K562 (cell line): ENCODE measurements around the gene RBM7. TPM values are rescaled to one million over a fixed set of nuclear protein-coding genes. Genes with fewer than 3 reads are reported as not detected.
A peak's percentile ranks its signal among the peaks of the same experiment; 100 is the strongest.

Experiments used
- ATAC-seq: fragments of 200-7000 bp; cut with Tn5 transposase; 3 replicates; pipeline ENCODE4 v1.9.1; 2020; ENCODE audit warnings: moderate library complexity
- BruUV-seq: library from RNA; stranded (reverse); fragments of 400-500 nt; replicated peaks from 2 replicates; lab custom pipeline; 2021; lab: Mats Ljungman, UMichigan
- CTCF ChIA-PET: fragments of 300-600 bp; formaldehyde crosslinking; extraction: SDS; loops from one replicate; lab custom pipeline; 2021; ENCODE audit warnings: low intra/inter-chr PET ratio; lab: Yijun Ruan, JAX
- POLR2A ChIA-PET: fragments of 300-600, 350-650 bp; sonication (Branson Sonifier 250); formaldehyde crosslinking; extraction: SDS; loops from one replicate; lab custom pipeline; 2021; ENCODE audit warnings: antibody characterized with exemption, inconsistent platforms; lab: Yijun Ruan, JAX
- DNase-seq, 4 experiments: peaks; one replicate each; pipeline versions ENCODE4 v3.0.0 to v3.0.0-alpha.2; 2011 to 2018; ENCODE audit warnings: low spot score in 3 of 4, mixed read lengths in 3 of 4; ENCODE audit errors: extremely low read depth in 1 of 4
- FAIRE-seq: peaks from 2 replicates; lab custom pipeline; 2011; peaks lifted over from hg19 to GRCh38; lab: Jason Lieb, UNC
- H2AFZ ChIP-seq: 2 replicates; pipeline ENCODE4 v1.6.0; 2011; ENCODE audit warnings: low read depth, low read length, control low read depth, inconsistent platforms
- H3K27ac ChIP-seq: fragments of 200-600 bp; 3 replicates; pipeline ENCODE4 v1.8.0; 2011; ENCODE audit warnings: low read depth, mild to moderate bottlenecking, control low read depth, inconsistent platforms, low read length, moderate library complexity, mixed read lengths; ENCODE audit errors: extremely low read depth
- H3K27me3 ChIP-seq, 2 experiments: fragments of 300-600 bp in 1 of 2; 2 replicates in 1 of 2; 3 replicates in 1 of 2; pipeline versions ENCODE4 v1.6.0 to v1.8.0; 2011; ENCODE audit warnings: inconsistent platforms in 2 of 2, low read length in 2 of 2, mild to moderate bottlenecking in 1 of 2, mixed read lengths in 1 of 2, moderate library complexity in 1 of 2; ENCODE audit not compliant: control insufficient read depth in 2 of 2, insufficient read depth in 2 of 2
- H3K36me3 ChIP-seq: fragments of 300-600 bp; 3 replicates; pipeline ENCODE4 v1.8.0; 2011; ENCODE audit warnings: mild to moderate bottlenecking, low read length, inconsistent platforms; ENCODE audit not compliant: control insufficient read depth, insufficient read depth
- H3K4me1 ChIP-seq, 2 experiments: fragments of 200-600 bp in 1 of 2; replicated peaks in 1 of 2; 2 replicates in 1 of 2; 3 replicates in 1 of 2; pipeline versions ENCODE4 v1.5.1 to v1.8.0; 2011; ENCODE audit warnings: inconsistent platforms in 2 of 2, low read length in 2 of 2, mild to moderate bottlenecking in 1 of 2, mixed read lengths in 1 of 2, moderate library complexity in 1 of 2; ENCODE audit not compliant: control insufficient read depth in 2 of 2, insufficient read depth in 2 of 2
- H3K4me2 ChIP-seq: 2 replicates; pipeline ENCODE4 v1.6.1; 2011; ENCODE audit warnings: low read length, control low read depth, inconsistent platforms, mixed read lengths; ENCODE audit not compliant: insufficient read depth
- H3K4me3 ChIP-seq: fragments of 200-600 bp; sonication (generic), shearing (Covaris generic); 2 replicates; pipeline ENCODE4 v1.5.1; 2016; ENCODE audit warnings: control low read depth, inconsistent platforms
- H3K79me2 ChIP-seq: fragments of 200-600 bp; 3 replicates; pipeline ENCODE4 v1.8.0; 2011; ENCODE audit warnings: low read length, inconsistent platforms; ENCODE audit not compliant: control insufficient read depth, insufficient read depth
- H3K9ac ChIP-seq, 2 experiments: 2 replicates each; pipeline versions ENCODE4 v1.6.0 to v1.6.1; 2011; ENCODE audit warnings: low read depth in 2 of 2, low read length in 2 of 2, control low read depth in 1 of 2, inconsistent platforms in 1 of 2, mild to moderate bottlenecking in 1 of 2, mixed read lengths in 1 of 2; ENCODE audit not compliant: insufficient read depth in 1 of 2
- H3K9me1 ChIP-seq: one replicate; pipeline ENCODE4 v1.6.0; 2011; ENCODE audit warnings: inconsistent platforms, mild to moderate bottlenecking, low read length, moderate library complexity; ENCODE audit not compliant: control insufficient read depth, insufficient read depth
- H3K9me3 ChIP-seq: replicated peaks from 2 replicates; pipeline ENCODE4 v1.5.1; 2011; ENCODE audit warnings: low read depth, low read length, inconsistent platforms; ENCODE audit not compliant: control insufficient read depth, insufficient read depth
- H4K20me1 ChIP-seq: replicated peaks from 2 replicates; pipeline ENCODE4 v1.6.1; 2011; ENCODE audit warnings: low read length, inconsistent platforms, mixed read lengths; ENCODE audit not compliant: control insufficient read depth, insufficient read depth
- CHD7 ChIP-seq: fragments of 200-600 bp; sonication (generic); IDR thresholded peaks from one replicate; pipeline ENCODE4 v1.6.1; 2012; ENCODE audit warnings: mild to moderate bottlenecking, low read depth, low read length, inconsistent platforms
- HNRNPL ChIP-seq: fragments of 200-400 bp; formaldehyde crosslinking; IDR thresholded peaks from 2 replicates; pipeline ENCODE4 v1.6.1; 2017; ENCODE audit warnings: low read depth, mild to moderate bottlenecking, low read length
- MTA1 ChIP-seq: fragments of 450-650 bp; IDR thresholded peaks from 2 replicates; pipeline ENCODE4 v1.6.1; 2017; ENCODE audit warnings: borderline replicate concordance
- RFX1 ChIP-seq: fragments of 450-650 bp; IDR thresholded peaks from 2 replicates; pipeline ENCODE4 v1.6.1; 2016; ENCODE audit warnings: mild to moderate bottlenecking, moderate library complexity
- TBP ChIP-seq: optimal IDR thresholded peaks from 2 replicates; pipeline ENCODE3; 2011; ENCODE audit warnings: low read depth, low read length, improper control_type of control experiment
- ZNF12 ChIP-seq: sonication (generic); formaldehyde crosslinking; IDR thresholded peaks from 2 replicates; pipeline ENCODE4 v1.4.0; 2020; ENCODE audit warnings: mild to moderate bottlenecking, missing genetic modification reagents
- WGBS: fragments of 100-300 bp; shearing (Covaris generic); methylation state at CpG from one replicate; pipeline ENCODE4 v1.1.6; 2016; ENCODE audit warnings: low coverage, mixed read lengths; ENCODE audit not compliant: insufficient coverage; ENCODE audit errors: missing lambda C conversion rate; 5-methylcytosine and 5-hydroxymethylcytosine counted together
- in situ Hi-C: fragments of 300-500 bp; cut with MboI; formaldehyde crosslinking; loops from 4 replicates; pipeline ENCODE4 v1.15.0; 2018; ENCODE audit warnings: inconsistent platforms, mixed read lengths
- intact Hi-C: fragments of 100-400 bp; cut with micrococcal nuclease; formaldehyde crosslinking; loops from 2 replicates; pipeline ENCODE4 v1.14.2; 2022
- polyA plus RNA-seq, 8 experiments: library from polyadenylated mRNA; depleted of rRNA in 4 of 8; stranded (reverse) in 5 of 8; unstranded in 3 of 8; fragments of >200 nt; fragmentation: Nextera tagmentation in 2 of 8; fragmentation: Illumina TruSeq in 1 of 8; extraction: Ambion mirVana in 2 of 8; extraction: Trizol in 1 of 8; gene quantifications; 2 replicates each; pipeline versions ENCODE4 v1.2.1 to v1.2.3, GENCODE V29; 2011 to 2014; ENCODE audit warnings: inconsistent platforms in 1 of 8, missing spikeins in 1 of 8
- total RNA-seq, 7 experiments: library from RNA; depleted of rRNA in 6 of 7; stranded (reverse); fragments of >200 nt in 6 of 7; fragmentation: Illumina TruSeq in 2 of 7; extraction: Trizol in 2 of 7; gene quantifications; 2 replicates each; pipeline versions ENCODE4 v1.2.1 to v1.2.3, GENCODE V29; 2011 to 2021; ENCODE audit warnings: low replicate concordance in 1 of 7
- TF ChIP-seq, protein P1 (sequence below): fragments of 250-450 bp; sonication (Bioruptor Pico); IDR thresholded peaks from 2 replicates; pipeline ENCODE4 v1.4.0; 2020; ENCODE audit warnings: borderline replicate concordance

The RBM7 gene
- total and polyA plus RNA-seq, 9 of the 15 experiments (the other 6 are each of a cell fraction or from before 2014, with no cell fraction given) = 26.0 to 76.8 (median 49.6) TPM

GRCh38 chr11:114438303-114438702 is 37.8 kb downstream of the RBM7 start:
- intact Hi-C loops (loop anchor here (5.0 kb wide), 1 partner anchor 141 kb away; the partner anchor contains the start of gene NNMT), in situ Hi-C loops (no loop called here)
- Histone ChIP-seq H3K79me2 (peaks cover 41% of the 10 kb centered on the region), H3K9ac (no peak overlapping the region), H3K27ac (no peak overlapping the region), H3K4me3 (no peak overlapping the region), H2AFZ (peak overlapping the region; percentile 77), H3K27me3 (no peaks in the 10 kb centered on the region), H4K20me1 (no peaks in the 10 kb centered on the region), H3K9me3 (no peaks in the 10 kb centered on the region), H3K4me2 (no peak overlapping the region), H3K9me1 (no peaks in the 10 kb centered on the region), H3K4me1 (peaks cover 7% of the 10 kb centered on the region in 2 experiments; a peak in 3 of 5 replicates), H3K36me3 (peaks cover 6% of the 10 kb centered on the region; the same call in 2 of the 3 replicates)
- DNase-seq (no peak), ATAC-seq (no peak), FAIRE-seq (no peak)
- ChIA-PET POLR2A (interaction anchor here (0.9 to 1.3 kb wide), 3 partner anchors 9 to 27 kb away, joined by 3 to 4 read pairs (median 3); no protein-coding TSS in a partner anchor), CTCF (no interaction called here)
- WGBS = 68% methylated on average over 6 of the region's 6 CpGs
- TF ChIP-seq TBP (peak; percentile 8), RFX1 (peak; percentile 58), CHD7 (no peak), HNRNPL (no peak), MTA1 (no peak), ZNF12 (CRISPR knock-in tag) (no peak)
- TF ChIP-seq, protein P1, sequence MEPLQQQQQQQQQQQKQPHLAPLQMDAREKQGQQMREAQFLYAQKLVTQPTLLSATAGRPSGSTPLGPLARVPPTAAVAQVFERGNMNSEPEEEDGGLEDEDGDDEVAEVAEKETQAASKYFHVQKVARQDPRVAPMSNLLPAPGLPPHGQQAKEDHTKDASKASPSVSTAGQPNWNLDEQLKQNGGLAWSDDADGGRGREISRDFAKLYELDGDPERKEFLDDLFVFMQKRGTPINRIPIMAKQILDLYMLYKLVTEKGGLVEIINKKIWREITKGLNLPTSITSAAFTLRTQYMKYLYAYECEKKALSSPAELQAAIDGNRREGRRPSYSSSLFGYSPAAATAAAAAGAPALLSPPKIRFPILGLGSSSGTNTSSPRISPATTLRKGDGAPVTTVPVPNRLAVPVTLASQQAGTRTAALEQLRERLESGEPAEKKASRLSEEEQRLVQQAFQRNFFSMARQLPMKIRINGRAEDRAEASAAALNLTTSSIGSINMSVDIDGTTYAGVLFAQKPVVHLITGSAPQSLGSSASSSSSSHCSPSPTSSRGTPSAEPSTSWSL = no peak
- BruUV-seq = no TSS peak
